ENCODE data around the gene ONECUT3. TPM values are rescaled to one million over a fixed set of nuclear protein-coding genes. Genes with fewer than 3 reads are reported as not detected.
"Not testable (repeated sequence)": the region's sequence is repeated elsewhere in the genome, so short reads cannot be mapped to it uniquely, and the experiment has no call there.

The ONECUT3 gene
- total RNA-seq, 1 donor: not detected

DNA sequence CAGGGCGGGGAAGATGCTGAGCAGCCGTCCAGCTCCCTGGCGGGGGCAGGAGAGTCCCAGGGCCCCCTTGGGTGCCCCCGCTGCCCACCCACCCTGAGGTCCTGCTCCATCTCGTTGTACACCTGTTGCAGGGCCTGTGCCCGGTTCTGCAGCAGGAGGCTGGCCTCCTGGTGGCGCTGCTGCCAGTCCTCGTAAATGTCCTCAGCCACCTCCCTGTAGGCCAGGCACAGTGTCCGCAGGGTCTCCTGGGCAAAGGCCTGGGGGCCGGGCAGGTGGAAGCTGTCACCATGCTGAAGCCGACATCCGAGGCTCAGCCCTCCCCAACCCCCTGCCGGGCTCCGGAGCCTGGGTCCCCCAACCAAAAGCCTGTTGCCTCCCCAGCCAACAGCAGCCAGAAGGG is 38.6 kb downstream of the ONECUT3 start:
- H3K9me3 ChIP-seq (ENCODE audit: low read depth, low read length): no peaks in the 10 kb centered on the region
- H3K4me1 ChIP-seq (ENCODE audit: insufficient read depth, low read length): no peaks in the 10 kb centered on the region
- H3K27me3 ChIP-seq (ENCODE audit: insufficient read depth, low read length): peaks cover 6% of the 10 kb centered on the region
- H3K4me3 ChIP-seq (ENCODE audit: insufficient read depth, low read length): no peak overlapping the region
- no peaks in the 10 kb centered on the region for H3K79me2 ChIP-seq (ENCODE audit: insufficient read depth, low read length)
- DNase-seq (ENCODE audit: insufficient read length, low spot score, missing footprints): no peak
- H2AFZ ChIP-seq (ENCODE audit: low read length): no peak overlapping the region
- no peak overlapping the region for H3K27ac ChIP-seq (ENCODE audit: low read depth, low read length)
- no peak overlapping the region for H3K4me2 ChIP-seq (ENCODE audit: insufficient read depth, low read length)
- no peak for TF ChIP-seq CTCF (IDR thresholded peaks at IDR 0.05; ENCODE audit: extremely low read depth, low read depth, low read length)
- no peaks in the 10 kb centered on the region for H4K20me1 ChIP-seq (ENCODE audit: insufficient read depth, low read length)
- no peaks in the 10 kb centered on the region for H3K36me3 ChIP-seq (ENCODE audit: insufficient read depth, low read length)

DNA sequence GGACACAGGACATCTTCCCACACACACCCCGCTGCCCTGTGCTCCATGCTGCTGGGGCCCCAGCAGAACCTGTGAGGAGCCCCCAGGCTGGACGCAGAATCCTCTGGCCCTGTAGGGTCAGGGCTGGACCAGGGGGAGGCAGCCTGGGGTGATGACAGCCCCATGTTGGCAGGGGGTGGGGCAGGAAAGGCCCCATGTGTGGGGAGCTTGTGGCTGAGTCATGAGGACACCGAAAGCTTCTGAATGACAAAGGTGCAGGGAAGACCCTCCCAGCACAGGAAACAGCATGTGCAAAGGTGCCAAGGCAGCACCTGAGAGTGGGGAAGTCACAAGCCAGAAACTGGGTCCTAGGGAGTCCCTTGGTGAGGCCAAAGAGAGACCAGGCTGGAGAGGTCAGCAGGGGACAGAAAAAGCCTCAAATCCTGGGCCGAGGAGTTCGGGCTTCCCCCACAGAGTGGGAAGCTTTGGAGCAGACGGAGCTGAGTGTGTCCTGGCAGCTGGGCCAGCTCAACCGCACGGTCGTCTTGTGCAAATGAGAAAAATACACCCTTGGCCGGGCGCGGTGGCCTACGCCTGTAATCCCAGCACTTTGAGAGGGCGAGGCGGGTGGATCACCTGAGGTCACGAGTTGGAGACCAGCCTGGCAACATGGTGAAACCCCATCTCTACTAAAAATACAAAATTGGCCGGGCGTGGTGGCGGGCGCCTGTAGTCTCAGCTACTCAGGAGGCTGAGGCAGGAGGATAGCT is 41.3 kb downstream of the ONECUT3 start:
- Histone ChIP-seq H3K4me3 (ENCODE audit: insufficient read depth, low read length) (no peak overlapping the region), H3K27ac (ENCODE audit: low read depth, low read length) (no peak overlapping the region), H3K27me3 (ENCODE audit: insufficient read depth, low read length) (peaks cover 3% of the 10 kb centered on the region), H3K36me3 (ENCODE audit: insufficient read depth, low read length) (no peaks in the 10 kb centered on the region), H2AFZ (ENCODE audit: low read length) (no peak overlapping the region), H3K79me2 (ENCODE audit: insufficient read depth, low read length) (no peaks in the 10 kb centered on the region), H3K4me2 (ENCODE audit: insufficient read depth, low read length) (no peak overlapping the region), H3K9me3 (ENCODE audit: low read depth, low read length) (no peaks in the 10 kb centered on the region), H4K20me1 (ENCODE audit: insufficient read depth, low read length) (no peaks in the 10 kb centered on the region), H3K4me1 (ENCODE audit: insufficient read depth, low read length) (no peaks in the 10 kb centered on the region)
- TF ChIP-seq CTCF (IDR thresholded peaks at IDR 0.05; ENCODE audit: extremely low read depth, low read depth, low read length): no peak
- DNase-seq (ENCODE audit: insufficient read length, low spot score, missing footprints): no peak

GRCh38 chr19:1796395-1797142 is 43.3 kb downstream of the ONECUT3 start:
- no peak overlapping the region for H3K4me2 ChIP-seq (ENCODE audit: insufficient read depth, low read length)
- no peak for TF ChIP-seq CTCF (IDR thresholded peaks at IDR 0.05; ENCODE audit: extremely low read depth, low read depth, low read length)
- peaks cover 3% of the 10 kb centered on the region for H3K27me3 ChIP-seq (ENCODE audit: insufficient read depth, low read length)
- no peaks in the 10 kb centered on the region for H3K79me2 ChIP-seq (ENCODE audit: insufficient read depth, low read length)
- H2AFZ ChIP-seq (ENCODE audit: low read length): no peak overlapping the region
- DNase-seq (ENCODE audit: insufficient read length, low spot score, missing footprints): no peak
- no peaks in the 10 kb centered on the region for H3K4me1 ChIP-seq (ENCODE audit: insufficient read depth, low read length)
- H3K27ac ChIP-seq (ENCODE audit: low read depth, low read length): no peak overlapping the region
- no peaks in the 10 kb centered on the region for H3K9me3 ChIP-seq (ENCODE audit: low read depth, low read length)
- no peaks in the 10 kb centered on the region for H3K36me3 ChIP-seq (ENCODE audit: insufficient read depth, low read length)
- no peak overlapping the region for H3K4me3 ChIP-seq (ENCODE audit: insufficient read depth, low read length)
- H4K20me1 ChIP-seq (ENCODE audit: insufficient read depth, low read length): no peaks in the 10 kb centered on the region

DNA sequence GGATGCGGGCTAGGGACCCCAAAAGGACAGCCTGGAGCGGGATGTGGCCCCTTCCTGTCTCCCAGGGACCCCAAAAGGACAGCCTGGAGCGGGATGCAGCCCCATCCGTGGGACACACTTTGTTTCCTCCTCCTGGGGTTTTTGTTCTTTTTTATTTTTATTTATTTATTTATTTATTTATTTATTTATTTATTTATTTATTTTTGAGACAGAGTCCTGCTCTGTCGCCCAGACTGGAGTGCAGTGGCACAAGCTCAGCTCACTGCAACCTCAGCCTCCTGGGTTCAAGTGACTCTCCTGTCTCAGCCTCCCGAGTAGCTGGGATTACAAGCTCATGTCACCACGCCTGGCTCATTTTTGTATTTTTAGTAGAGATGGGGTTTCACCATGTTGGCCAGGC is 44.0 kb downstream of the ONECUT3 start:
- not testable (repeated sequence) for H3K9me3 ChIP-seq (ENCODE audit: low read depth, low read length); H3K4me3 ChIP-seq (ENCODE audit: insufficient read depth, low read length); H2AFZ ChIP-seq (ENCODE audit: low read length); H3K79me2 ChIP-seq (ENCODE audit: insufficient read depth, low read length); H3K4me2 ChIP-seq (ENCODE audit: insufficient read depth, low read length); H3K36me3 ChIP-seq (ENCODE audit: insufficient read depth, low read length); H3K27me3 ChIP-seq (ENCODE audit: insufficient read depth, low read length); H4K20me1 ChIP-seq (ENCODE audit: insufficient read depth, low read length); DNase-seq (ENCODE audit: insufficient read length, low spot score, missing footprints); H3K4me1 ChIP-seq (ENCODE audit: insufficient read depth, low read length); H3K27ac ChIP-seq (ENCODE audit: low read depth, low read length)

Measured in osteoblast (primary cell).